Activated CD8-positive, alpha-beta T cell treated with anti-CD3 and anti-CD28 coated beads for 36 hours (primary cell): ENCODE measurements around the gene MICALL1. TPM values are rescaled to one million over a fixed set of nuclear protein-coding genes. Genes with fewer than 3 reads are reported as not detected.

Source experiments
- ATAC-seq: fragments of 200-7000 bp; cut with Tn5 transposase; one replicate; pipeline ENCODE4 v1.10.0; 2021; ENCODE audit warnings: mild to moderate bottlenecking, moderate library complexity
- CTCF ChIA-PET: fragments of 350-600 bp; sonication (Branson Sonifier 250); formaldehyde crosslinking; loops from one replicate; lab custom pipeline; 2021; ENCODE audit warnings: antibody characterized with exemption; lab: Charles Lee
- POLR2A ChIA-PET: fragments of 350-600 bp; sonication (Branson Sonifier 250); formaldehyde crosslinking; loops from one replicate; lab custom pipeline; 2021; ENCODE audit warnings: antibody characterized with exemption; lab: Charles Lee
- DNase-seq: peaks from one replicate; pipeline ENCODE4 v3.0.0-alpha.2; 2020
- H3K27ac Mint-ChIP-seq: one replicate; pipeline ENCODE4 v1.8.0; 2021; ENCODE audit warnings: mild to moderate bottlenecking, mixed read lengths
- H3K27me3 Mint-ChIP-seq: one replicate; pipeline ENCODE4 v1.8.0; 2021; ENCODE audit warnings: mixed read lengths
- H3K36me3 Mint-ChIP-seq: one replicate; pipeline ENCODE4 v1.8.0; 2021; ENCODE audit warnings: low read depth, mixed read lengths
- H3K4me1 Mint-ChIP-seq: one replicate; pipeline ENCODE4 v1.8.0; 2021; ENCODE audit warnings: low read depth, mixed read lengths
- H3K4me3 Mint-ChIP-seq: one replicate; pipeline ENCODE4 v1.8.0; 2021; ENCODE audit warnings: mild to moderate bottlenecking, moderate library complexity, mixed read lengths
- H3K9me3 Mint-ChIP-seq: one replicate; pipeline ENCODE4 v1.8.0; 2021; ENCODE audit warnings: mixed read lengths
- CTCF ChIP-seq: fragments of 200-600 bp; IDR thresholded peaks from one replicate; pipeline ENCODE4 v1.8.0; 2022; ENCODE audit warnings: antibody characterized with exemption, mild to moderate bottlenecking
- intact Hi-C: fragments of 100-400 bp; cut with micrococcal nuclease; formaldehyde crosslinking; loops from one replicate; pipeline ENCODE4 v1.10.0; 2022
- total RNA-seq, 2 experiments: library from RNA; stranded (reverse); gene quantifications; one replicate each; pipeline ENCODE4 v1.2.3, GENCODE V29; 2021

Gene MICALL1
- total RNA-seq, 2 experiments from 2014 or later = 10.2 to 11.8 TPM

- Mint-ChIP-seq H3K4me3 (no peak overlapping the region), H3K27ac (no peak overlapping the region), H3K4me1 (peaks cover 6% of the 10 kb centered on the region), H3K27me3 (no peaks in the 10 kb centered on the region), H3K9me3 (no peaks in the 10 kb centered on the region), H3K36me3 (no peaks in the 10 kb centered on the region)
- no peak for TF ChIP-seq CTCF
- POLR2A ChIA-PET = interaction anchor here (1.0 kb wide), 1 partner anchor 8 kb away, joined by 4 read pairs; no protein-coding TSS in a partner anchor
- no peak for DNase-seq
- intact Hi-C loops = no loop called here
- CTCF ChIA-PET = interaction anchor here (1.7 to 1.9 kb wide), 2 partner anchors 10 to 26 kb away, joined by 4 to 5 read pairs; no protein-coding TSS in a partner anchor
- no peak for ATAC-seq
Measured at GRCh38 chr22:37923927-37924326, 17.8 kb downstream of the MICALL1 start.

GRCh38 chr22:37924386-37925065 lies 18.4 kb downstream of the MICALL1 start:
- Mint-ChIP-seq H3K4me3 (no peak overlapping the region), H3K4me1 (peaks cover 5% of the 10 kb centered on the region), H3K27me3 (no peaks in the 10 kb centered on the region), H3K36me3 (no peaks in the 10 kb centered on the region), H3K27ac (no peak overlapping the region), H3K9me3 (no peaks in the 10 kb centered on the region)
- CTCF ChIA-PET = interaction anchor here (1.9 kb wide), 1 partner anchor 10 kb away, joined by 5 read pairs; no protein-coding TSS in a partner anchor
- no peak for TF ChIP-seq CTCF
- intact Hi-C loops = no loop called here
- DNase-seq (no peak), ATAC-seq (no peak)
- POLR2A ChIA-PET = interaction anchor here (1.0 kb wide), 1 partner anchor 8 kb away, joined by 4 read pairs; no protein-coding TSS in a partner anchor

- intact Hi-C loops = no loop called here
- Mint-ChIP-seq H3K4me3 (no peak overlapping the region), H3K4me1 (peaks cover under 1% of the 10 kb centered on the region), H3K27ac (no peak overlapping the region), H3K36me3 (no peaks in the 10 kb centered on the region), H3K9me3 (no peaks in the 10 kb centered on the region), H3K27me3 (no peaks in the 10 kb centered on the region)
- no peak for ATAC-seq
- no peak for DNase-seq
- no peak for TF ChIP-seq CTCF
- CTCF ChIA-PET = interaction anchor here (1.1 kb wide), 1 partner anchor 108 kb away, joined by 3 read pairs; no protein-coding TSS in a partner anchor
- POLR2A ChIA-PET = no interaction called here
Measured at GRCh38 chr22:37925330-37925729, 19.2 kb downstream of the MICALL1 start.

- no peaks in the 10 kb centered on the region for H3K27me3 Mint-ChIP-seq
- TF ChIP-seq CTCF = no peak
- no peaks in the 10 kb centered on the region for H3K9me3 Mint-ChIP-seq
- POLR2A ChIA-PET = no interaction called here
- no peak overlapping the region for H3K27ac Mint-ChIP-seq
- intact Hi-C loops = no loop called here
- DNase-seq = no peak
- no peak overlapping the region for H3K4me3 Mint-ChIP-seq
- H3K4me1 Mint-ChIP-seq = no peaks in the 10 kb centered on the region
- CTCF ChIA-PET = interaction anchor here (1.1 kb wide), 1 partner anchor 108 kb away, joined by 3 read pairs; no protein-coding TSS in a partner anchor
- no peak for ATAC-seq
- no peaks in the 10 kb centered on the region for H3K36me3 Mint-ChIP-seq
Measured at GRCh38 chr22:37925767-37926166, 19.7 kb downstream of the MICALL1 start.

GRCh38 chr22:37926358-37926757 lies 20.3 kb downstream of the MICALL1 start:
- no peak for DNase-seq
- CTCF ChIA-PET = interaction anchor here (1.1 kb wide), 2 partner anchors 39 to 109 kb away, joined by 3 read pairs; no protein-coding TSS in a partner anchor
- Mint-ChIP-seq H3K9me3 (no peaks in the 10 kb centered on the region), H3K27me3 (no peaks in the 10 kb centered on the region), H3K4me1 (no peaks in the 10 kb centered on the region), H3K4me3 (no peak overlapping the region), H3K27ac (no peak overlapping the region), H3K36me3 (no peaks in the 10 kb centered on the region)
- POLR2A ChIA-PET = interaction anchor here (1.2 kb wide), 1 partner anchor 21 kb away, joined by 3 read pairs; no protein-coding TSS in a partner anchor
- no peak for TF ChIP-seq CTCF
- ATAC-seq = no peak
- intact Hi-C loops = no loop called here
